ENCODE data around the gene SOD2.
"Not testable (repeated sequence)": the region's sequence is repeated elsewhere in the genome, so short reads cannot be mapped to it uniquely, and the experiment has no call there.

The SOD2 gene

DNA sequence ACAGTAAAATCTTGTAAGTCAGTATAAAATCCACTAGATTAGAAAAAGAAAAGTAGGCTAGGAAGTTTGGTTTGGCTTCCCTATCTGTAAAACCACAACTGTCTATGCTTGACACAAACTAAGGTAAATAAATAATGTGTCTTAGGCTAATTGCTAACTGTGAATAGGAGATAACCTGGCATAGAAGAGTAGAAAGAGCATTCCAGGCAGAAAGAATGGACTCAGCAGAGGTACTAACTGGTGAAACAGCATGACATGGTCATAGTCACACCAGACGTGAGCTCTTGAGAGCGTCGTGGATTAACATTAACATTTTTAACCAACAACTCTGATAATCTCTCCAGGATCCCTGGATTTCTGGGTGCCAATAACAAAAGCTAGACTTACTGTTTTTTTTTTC lies 25.6 kb upstream of the SOD2 start:
- no peak for DNase-seq
- intact Hi-C loops (cut with DNase I): no loop called here

DNA sequence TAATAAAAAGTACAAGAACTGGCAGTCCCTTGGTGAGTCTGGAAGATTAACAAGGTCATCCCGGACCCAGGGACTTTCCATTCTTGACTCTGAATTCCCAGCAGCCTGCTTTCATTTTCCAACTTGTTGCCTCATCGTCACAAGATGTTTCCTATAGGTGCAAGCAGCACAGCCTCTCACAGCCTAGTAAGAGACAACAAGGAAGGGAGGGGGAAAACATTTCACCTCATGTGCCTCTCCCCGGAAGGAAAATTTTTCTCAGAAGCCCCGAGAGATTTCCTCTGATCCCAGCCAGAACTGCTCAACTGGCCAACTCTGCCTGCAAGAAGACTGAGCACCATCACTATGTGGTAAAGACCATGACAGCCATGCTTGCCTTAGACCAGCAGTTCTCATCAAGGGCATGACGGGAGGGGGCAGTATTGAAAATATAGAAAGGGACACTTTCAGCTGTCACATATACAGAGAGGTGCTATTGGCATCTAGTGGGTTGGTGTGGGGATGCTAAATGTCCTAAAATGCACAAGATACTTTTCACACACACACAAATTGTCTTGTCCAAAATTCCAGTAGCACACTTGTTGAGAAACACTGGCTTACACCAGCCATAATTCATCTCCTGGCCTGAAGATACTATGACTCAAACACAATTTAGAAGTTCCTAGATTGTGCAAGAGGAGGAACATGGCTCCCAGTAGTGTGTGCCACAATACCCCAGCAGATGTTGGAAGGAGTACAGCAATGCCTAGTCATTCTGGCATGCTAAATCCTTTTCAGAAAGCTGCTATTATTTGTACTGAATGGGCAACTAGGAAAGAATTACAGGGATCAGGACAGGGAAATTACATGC lies 23.4 kb upstream of the SOD2 start:
- DNase-seq: peak in 1 of 10 donors; percentile 83
- intact Hi-C loops (cut with DNase I): no loop called here

DNA sequence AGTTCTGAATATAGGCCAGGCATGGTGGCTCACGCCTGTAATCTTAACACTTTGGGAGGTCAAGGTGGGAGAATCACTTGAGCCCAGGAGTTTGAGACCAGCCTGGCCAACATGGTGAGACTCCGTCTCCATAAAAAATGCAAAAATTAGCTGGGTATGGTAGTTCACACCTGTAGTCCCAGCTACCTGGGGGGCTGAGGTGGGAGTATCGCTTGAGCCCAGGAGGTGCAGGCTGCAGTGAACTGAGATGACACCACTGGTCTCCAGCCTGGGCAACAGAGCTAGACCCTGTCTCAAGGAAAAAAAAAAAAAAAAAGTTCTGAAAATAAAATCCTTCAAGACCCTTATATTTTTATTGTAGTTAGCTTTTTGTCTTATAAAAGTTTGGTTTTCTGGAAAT lies 22.6 kb upstream of the SOD2 start:
- peak in 1 of 10 donors; percentile 45 for DNase-seq
- intact Hi-C loops (cut with DNase I): no loop called here

DNA sequence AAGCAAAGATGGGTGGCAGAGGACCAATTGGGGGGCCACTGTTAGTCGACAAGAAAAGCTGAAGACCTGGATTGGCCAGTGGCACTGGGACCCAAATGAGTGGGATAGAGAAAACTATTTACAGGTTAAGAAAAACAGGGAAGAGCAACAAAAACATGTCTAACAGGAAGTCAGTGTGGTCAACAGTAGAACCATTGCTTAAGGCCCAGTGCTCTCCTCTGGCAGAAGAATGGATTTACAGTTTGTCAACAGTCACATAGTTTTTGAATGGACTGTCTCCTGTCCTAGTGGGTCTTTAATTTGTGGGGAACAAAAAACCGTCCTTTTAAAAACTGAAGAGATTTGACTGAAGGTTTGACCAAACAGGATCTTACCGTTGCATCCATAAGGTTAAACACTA lies 22.1 kb upstream of the SOD2 start:
- DNase-seq: no peak

DNA sequence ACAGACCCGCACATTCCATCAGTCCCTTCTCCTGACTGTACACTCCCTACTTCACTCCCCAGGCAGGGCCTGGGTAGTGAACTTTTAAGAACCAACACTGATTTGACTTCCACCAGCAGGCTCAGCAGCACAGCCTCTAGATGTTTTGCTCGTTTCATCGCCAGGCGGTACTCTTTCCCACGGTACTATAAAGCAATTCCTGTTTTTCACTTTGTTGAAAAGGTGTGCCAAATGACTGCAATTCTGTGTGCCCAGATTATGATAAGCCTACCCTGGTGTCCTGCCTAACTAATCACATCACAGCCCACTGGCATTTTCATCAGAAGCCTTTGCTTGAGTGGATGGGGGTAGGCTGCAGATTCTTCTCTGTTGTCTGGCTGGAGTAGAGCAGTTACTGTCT lies 21.4 kb upstream of the SOD2 start:
- no peak for DNase-seq
- intact Hi-C loops (cut with DNase I): no loop called here

More for the DNA sequence above, 22.1 kb upstream of the SOD2 start:
- intact Hi-C loops (cut with DNase I): no loop called here

DNA sequence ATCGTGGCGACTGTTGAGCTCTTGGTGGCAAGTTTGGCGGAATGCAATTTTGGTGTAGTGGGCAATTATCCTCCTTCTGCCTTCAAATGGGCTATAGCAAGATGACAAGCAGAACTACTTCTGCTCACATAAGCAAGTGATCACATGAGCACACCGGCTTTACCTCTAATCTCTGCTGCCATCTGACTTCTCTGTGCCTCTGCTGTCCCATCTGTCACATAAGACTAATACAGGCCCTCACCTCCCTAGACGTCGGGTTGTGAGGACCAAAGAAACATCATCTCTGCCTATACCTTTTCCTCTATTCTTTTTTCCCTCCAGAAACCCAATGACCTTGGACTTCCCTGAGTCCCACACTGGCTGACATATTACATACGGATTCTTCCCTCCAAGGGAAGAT lies 20.9 kb upstream of the SOD2 start:
- intact Hi-C loops (cut with DNase I): no loop called here
- no peak for DNase-seq

DNA sequence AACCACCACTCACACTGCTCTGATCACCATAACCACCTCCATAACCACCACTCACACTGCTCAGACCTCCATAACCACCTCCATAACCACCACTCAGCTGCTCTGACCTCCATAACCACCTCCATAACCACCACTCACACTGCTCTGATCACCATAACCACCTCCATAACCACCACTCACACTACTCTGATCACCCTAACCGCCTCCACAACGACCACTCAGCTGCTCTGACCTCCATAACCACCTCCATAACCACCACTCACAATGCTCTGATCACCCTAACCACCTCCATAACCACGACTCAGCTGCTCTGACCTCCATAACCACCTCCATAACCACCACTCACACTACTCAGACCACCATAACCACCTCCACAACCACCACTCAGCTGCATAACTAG lies 19.3 kb upstream of the SOD2 start:
- DNase-seq; intact Hi-C loops (cut with DNase I): not testable (repeated sequence)

DNA sequence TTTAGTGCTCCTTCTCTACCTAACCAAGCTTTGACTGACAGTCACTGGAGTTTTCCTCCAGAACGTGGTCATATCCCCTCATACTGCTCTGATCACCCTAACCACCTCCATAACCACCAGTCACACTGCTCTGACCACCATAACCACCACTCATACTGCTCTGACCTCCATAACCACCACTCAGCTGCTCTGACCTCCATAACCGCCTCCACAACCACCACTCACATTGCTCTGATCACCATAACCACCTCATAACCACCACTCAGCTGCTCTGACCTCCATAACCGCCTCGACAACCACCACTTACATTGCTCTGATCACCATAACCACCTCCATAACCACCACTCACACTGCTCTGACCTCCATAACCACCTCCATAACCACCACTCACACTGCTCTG lies 17.6 kb upstream of the SOD2 start:
- DNase-seq; intact Hi-C loops (cut with DNase I): not testable (repeated sequence)

DNA sequence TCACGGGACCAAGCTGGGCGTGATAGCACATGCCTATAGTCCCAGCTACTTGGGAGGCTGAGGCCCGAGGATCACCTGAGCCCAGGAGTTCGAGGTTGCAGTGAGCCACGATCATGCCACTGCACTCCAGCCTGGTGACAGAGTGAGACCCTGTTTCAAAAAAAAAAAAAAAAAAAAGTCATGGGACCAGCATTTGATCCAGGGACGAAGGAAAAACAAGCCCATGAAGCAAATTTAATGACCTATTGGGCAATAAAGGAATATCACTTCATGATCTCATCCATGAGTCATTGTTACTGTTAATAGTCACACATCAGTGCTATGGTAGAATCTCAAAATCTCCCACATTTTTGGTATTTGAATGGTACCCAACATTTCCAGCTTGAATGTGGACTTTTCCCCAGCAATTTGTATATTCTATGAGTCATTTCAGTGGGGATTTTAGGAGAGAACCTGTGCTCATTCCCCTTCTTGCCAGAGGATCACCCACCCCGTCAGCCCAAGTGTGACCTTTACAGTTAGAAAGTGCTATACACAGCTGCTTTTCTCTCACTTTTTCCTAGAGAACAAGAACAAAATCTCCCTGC lies 8.5 kb upstream of the SOD2 start:
- no peak for DNase-seq
- intact Hi-C loops (cut with DNase I): no loop called here

DNA sequence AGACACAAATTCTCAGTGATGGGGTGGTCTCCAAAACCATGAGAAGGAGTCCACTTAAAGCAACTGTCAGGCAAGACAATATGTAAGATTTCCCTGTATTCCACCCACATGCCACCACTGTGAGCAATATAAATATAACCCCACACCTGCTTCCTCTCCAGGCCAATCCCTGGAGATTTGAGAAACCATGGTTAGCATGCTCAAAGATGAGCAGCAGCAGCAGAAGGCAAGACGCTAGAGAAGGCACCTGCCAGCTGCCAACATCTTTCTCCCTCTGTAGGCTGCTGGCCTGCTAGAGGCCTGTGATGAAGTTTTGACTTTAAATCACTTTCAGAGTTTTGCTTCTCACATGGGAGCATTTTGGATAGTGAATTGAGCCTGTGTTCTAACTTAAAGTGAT lies 7.9 kb upstream of the SOD2 start:
- DNase-seq: no peak
- intact Hi-C loops (cut with DNase I): no loop called here

DNA sequence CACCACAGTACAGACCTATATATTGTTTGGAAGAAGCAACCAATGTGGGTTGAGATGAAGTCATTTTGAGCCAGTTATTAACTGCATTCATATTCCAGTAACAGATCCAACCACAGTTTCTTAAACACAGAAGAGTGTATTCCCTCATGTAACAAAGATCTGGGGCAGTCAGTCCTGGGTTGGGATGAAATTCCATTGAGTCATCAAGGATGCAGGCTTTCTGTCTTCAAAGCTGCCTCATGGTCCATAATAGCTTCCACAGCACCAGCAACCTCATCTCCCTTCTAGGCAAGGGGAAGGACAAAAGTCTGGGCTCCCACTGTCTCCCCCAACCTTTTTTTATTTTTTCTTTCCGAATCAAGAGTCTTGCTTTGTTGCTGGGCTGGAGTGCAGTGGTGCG lies 2.9 kb upstream of the SOD2 start:
- intact Hi-C loops (cut with DNase I): no loop called here
- DNase-seq: no peak

DNA sequence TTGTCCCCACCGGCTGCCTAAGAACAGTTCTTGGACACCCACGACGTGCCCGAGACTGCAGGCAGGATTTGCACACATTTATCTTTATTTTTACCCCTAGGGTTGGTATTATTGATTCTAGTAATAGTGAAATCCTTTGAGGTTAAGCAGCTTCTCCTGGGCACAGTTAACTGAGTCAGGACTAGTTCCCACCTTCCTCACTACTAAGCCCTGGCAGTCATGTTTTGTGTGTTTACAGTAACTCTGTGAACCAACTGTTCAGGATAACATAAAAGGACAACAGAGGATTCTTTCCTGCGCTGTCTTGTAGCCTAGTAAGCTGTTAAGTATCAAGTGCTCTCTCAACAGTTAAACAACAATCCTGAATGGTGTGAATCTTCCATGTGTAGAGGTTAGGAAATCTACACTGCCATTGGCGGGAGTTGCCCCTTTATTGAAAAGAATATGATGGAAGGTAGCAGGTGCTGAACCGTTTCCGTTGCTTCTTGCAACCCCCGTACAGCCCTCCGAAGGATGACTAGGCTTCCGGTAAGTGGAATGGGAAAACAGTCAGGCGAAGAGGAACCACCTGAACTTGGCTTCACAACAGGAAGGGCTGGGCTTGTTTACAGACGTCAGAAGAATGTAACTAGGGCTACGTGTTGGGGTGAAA lies 979 bp upstream of the SOD2 start:
- intact Hi-C loops (cut with DNase I): loop anchor here (1.0 to 5.0 kb wide), 4 partner anchors 33 to 248 kb away; partner anchors contain the start of genes ACAT2, MRPL18 and WTAP
- no peak for DNase-seq

DNA sequence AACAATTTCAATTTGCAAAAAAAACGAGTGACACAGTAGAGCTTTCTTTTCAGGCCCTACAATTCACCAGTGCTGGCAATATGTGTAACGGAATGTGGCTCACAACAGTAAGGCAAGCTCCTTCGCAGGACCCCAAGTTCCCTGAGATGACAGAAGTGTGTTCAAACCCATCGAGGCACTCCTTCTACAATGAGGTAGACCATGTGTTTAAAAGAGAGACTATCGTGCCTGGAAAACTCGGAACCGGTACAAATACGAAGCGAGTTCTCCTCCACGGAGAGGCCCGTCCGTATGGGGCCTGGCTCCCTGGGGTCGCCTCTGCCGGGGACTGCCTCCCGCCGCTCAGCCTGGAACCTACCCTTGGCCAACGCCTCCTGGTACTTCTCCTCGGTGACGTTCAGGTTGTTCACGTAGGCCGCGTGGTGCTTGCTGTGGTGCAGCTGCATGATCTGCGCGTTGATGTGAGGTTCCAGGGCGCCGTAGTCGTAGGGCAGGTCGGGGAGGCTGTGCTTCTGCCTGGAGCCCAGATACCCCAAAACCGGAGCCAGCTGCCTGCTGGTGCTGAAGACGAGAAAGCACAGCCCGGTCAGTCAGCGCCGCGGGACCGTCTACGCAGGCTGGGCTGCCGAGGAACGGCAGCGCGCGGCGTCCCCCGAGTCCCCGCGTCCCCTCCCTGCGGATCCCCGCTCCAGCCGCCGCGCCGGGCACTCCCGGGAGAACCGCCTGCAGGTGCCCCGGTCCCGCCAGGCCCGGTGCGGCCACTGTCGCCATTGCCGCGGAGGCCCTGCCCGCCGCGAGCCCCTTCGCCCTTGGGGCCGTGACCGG lies 526 bp downstream of the SOD2 start:
- DNase-seq: peak; percentile 25 to 93 (median 48)
- intact Hi-C loops (cut with DNase I): loop anchor here (1.0 to 5.0 kb wide), 4 partner anchors 35 to 250 kb away; partner anchors contain the start of genes ACAT2, MRPL18 and WTAP

DNA sequence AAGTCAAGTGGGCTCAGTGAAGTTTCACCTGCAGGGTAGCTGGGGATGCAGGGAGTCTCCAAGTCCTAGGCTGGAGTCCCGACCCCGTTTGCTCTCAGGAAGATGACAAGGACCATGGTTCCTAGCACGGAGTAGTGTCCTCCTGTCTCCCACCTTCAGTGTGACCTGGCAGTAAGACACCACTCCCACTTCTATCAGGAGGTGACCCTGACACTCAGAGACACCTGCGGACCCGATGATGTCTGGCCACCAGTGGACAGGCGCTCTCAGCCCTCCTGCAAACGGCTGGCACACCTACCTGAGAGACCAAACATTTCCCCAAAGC lies 1.1 kb downstream of the SOD2 start:
- intact Hi-C loops (cut with DNase I): loop anchor here (2.0 to 5.0 kb wide), 3 partner anchors 71 to 250 kb away; partner anchors contain the start of genes ACAT2 and MRPL18
- DNase-seq: no peak

DNA sequence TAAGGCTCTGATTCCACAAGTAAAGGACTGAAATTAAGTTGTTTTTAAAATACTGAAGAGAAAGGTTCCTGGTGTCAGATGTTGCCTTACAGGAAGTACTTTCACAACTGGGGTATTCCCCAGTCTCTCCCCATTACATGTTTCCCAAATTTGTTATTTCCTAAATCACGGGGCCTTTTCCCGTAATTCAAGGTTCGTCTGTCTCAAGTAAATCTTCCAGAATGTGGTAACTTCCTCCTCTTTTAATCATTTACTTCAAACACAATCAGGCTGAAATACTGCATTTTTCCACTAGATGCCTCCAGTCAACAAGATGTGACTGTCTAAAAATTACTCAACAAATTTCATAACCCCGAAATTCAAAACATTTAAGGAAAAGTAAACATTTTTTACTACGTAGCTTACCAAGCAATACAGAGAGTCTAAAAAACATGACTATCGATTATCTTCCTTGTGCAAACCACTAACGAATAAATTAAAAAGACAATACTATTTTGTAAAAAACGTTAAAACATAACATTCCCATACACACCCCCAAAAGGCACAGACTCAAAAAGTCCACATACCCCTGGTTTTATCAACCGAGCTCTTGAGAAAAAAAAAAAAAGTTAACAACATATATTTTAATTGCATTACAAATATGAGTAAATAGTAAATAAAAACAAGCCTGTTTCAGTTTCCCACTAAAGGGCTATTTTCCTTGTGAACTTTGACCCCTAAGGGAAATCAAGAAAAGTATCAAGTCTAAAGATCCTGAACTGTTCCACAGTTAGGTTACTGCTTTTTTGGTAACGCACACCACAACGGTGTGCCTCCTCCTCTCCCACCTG lies 1.7 kb downstream of the SOD2 start:
- intact Hi-C loops (cut with DNase I): loop anchor here (5.0 kb wide), 2 partner anchors 101 to 251 kb away; partner anchors contain the start of gene MRPL18
- no peak for DNase-seq

DNA sequence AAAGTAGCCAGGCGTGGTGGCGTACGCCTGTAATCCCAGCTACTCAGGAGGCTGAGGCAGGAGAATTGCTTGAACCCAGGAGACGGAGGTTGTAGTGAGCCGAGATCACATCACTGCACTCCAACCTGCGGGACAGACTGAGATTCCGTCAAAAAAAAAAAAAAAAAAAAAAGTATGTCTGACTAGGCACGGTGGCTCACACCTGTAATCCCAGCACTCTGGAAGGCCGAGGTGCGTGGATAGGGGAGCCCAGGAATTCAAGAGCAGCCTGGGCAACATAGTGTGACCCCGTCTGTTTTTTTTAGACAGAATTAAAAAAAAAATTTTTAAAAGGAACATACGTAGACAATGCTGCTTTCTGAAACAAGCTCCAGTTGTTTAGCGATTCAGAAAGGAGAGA lies 2.9 kb downstream of the SOD2 start:
- intact Hi-C loops (cut with DNase I): loop anchor here (5.0 kb wide), 2 partner anchors 102 to 252 kb away; partner anchors contain the start of gene MRPL18
- DNase-seq: not testable (repeated sequence)

DNA sequence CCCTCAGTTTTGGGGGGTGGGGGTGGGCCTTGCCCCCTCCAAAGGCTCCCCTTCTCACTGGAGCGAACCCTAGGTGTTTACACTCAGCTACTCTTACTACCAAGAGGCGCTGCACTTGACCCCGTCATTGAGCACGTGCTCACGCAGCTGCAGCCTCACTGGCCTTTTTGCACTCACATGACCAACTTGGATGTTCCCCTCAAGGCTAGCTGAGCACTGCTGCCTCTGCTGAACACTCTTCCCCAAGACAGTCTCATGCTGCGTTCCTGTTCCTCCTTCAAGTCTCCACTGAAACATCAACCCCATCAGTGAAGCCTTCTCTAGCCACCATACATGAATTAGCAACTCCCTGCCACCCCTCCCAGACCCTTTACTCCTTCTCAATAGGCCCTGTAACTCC lies 4.0 kb downstream of the SOD2 start:
- DNase-seq: peak in 1 of 10 donors; percentile 61
- intact Hi-C loops (cut with DNase I): no loop called here

DNA sequence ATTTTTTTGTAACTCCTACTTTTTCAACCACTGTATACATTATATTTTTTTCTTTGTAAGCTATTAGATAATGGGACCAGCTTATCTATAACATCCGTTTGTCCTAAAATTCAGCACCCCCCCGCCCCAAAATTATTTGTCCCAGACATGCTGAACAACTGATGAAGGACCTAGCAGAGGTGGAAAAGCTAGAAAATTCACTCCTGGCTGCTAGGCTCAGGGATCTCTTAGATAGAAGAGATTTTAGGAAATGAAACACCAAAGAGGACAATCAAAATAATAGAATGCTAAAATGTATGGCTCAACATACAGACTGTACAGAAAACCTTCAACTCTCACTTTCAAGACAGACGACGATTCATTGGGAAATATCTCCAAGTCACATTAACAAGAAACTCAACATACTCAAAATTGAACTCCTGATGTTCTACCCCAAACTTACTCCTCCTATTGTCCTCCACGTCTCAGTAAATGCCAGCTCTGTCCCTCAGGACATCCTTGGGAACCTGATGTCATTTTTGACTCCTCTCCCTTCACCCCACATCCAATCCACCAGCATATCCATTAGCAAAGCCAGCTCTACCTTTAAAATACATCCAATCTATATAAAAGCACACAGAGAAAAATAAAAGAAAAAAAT lies 4.7 kb downstream of the SOD2 start:
- DNase-seq: no peak
- intact Hi-C loops (cut with DNase I): no loop called here

DNA sequence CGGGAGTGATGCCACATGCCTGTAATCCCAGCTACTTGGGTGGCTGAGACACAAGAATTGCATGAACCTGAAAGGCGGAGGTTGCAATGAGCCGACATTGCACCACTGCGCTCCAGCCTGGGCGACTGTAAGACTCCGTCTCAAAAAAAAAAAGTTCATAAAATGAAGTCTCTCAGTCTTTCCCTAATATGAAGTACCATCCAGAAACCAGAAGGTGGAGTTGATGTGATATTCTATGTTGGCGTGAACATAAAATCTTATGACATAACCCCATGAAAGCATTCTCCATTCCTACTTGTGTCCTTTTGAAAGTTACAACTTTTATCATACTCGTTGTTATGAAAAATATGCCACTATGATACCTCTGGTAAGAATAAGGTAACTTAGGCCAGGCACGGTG lies 5.7 kb downstream of the SOD2 start:
- DNase-seq: peak in 1 of 10 donors; percentile 27
- intact Hi-C loops (cut with DNase I): no loop called here

All from posterior cingulate gyrus (tissue), 11 donors.